Endothelial cell of umbilical vein (primary cell): Measurements from ENCODE around the gene BBX. TPM values are rescaled to one million over a fixed set of nuclear protein-coding genes. Genes with fewer than 3 reads are reported as not detected.

Experiments used
- BruUV-seq: library from RNA; stranded (reverse); fragments of 400-500 nt; replicated peaks from 2 replicates; lab custom pipeline; 2021; lab: Mats Ljungman, UMichigan
- CTCF ChIA-PET: fragments of 300-600, 350-600 bp; sonication (Branson Sonifier 250); formaldehyde crosslinking; loops from one replicate; lab custom pipeline; 2021; ENCODE audit warnings: antibody characterized with exemption, inconsistent platforms; lab: Charles Lee
- POLR2A ChIA-PET: fragments of 300-600, 350-600 bp; sonication (Branson Sonifier 250); formaldehyde crosslinking; loops from one replicate; lab custom pipeline; 2021; ENCODE audit warnings: antibody characterized with exemption, inconsistent platforms; lab: Charles Lee
- DNase-seq: peaks from one replicate; pipeline ENCODE4 v3.0.0-alpha.2; 2011; ENCODE audit warnings: low read depth, low spot score
- FAIRE-seq: peaks from 2 replicates; lab custom pipeline; 2011; peaks lifted over from hg19 to GRCh38; lab: Jason Lieb, UNC
- H2AFZ ChIP-seq: 2 replicates; pipeline ENCODE4 v1.6.0; 2012; ENCODE audit warnings: low read depth, low read length, control low read depth, inconsistent platforms
- H3K27ac ChIP-seq: 2 replicates; pipeline ENCODE4 v1.5.1; 2011; ENCODE audit warnings: low read depth, mild to moderate bottlenecking, control low read depth, low read length, moderate library complexity; ENCODE audit not compliant: insufficient read depth
- H3K27me3 ChIP-seq, 2 experiments: 2 replicates each; pipeline versions ENCODE4 v1.6.0 to v1.6.1; 2011; ENCODE audit warnings: low read length in 2 of 2, mixed read lengths in 1 of 2; ENCODE audit not compliant: control insufficient read depth in 2 of 2, insufficient read depth in 2 of 2
- H3K36me3 ChIP-seq, 2 experiments: 2 replicates in 1 of 2; 3 replicates in 1 of 2; pipeline ENCODE4 v1.5.1; 2011; ENCODE audit warnings: low read length in 2 of 2, mild to moderate bottlenecking in 1 of 2, moderate library complexity in 1 of 2; ENCODE audit not compliant: control insufficient read depth in 2 of 2, insufficient read depth in 2 of 2; ENCODE audit errors: extremely low read depth in 1 of 2
- H3K4me1 ChIP-seq: 3 replicates; pipeline ENCODE4 v1.5.1; 2011; ENCODE audit warnings: mild to moderate bottlenecking, low read length; ENCODE audit not compliant: control insufficient read depth, insufficient read depth; ENCODE audit errors: extremely low read depth
- H3K4me2 ChIP-seq: 2 replicates; pipeline ENCODE4 v1.6.1; 2011; ENCODE audit warnings: low read length, control low read depth, mixed read lengths; ENCODE audit not compliant: insufficient read depth
- H3K4me3 ChIP-seq, 3 experiments: fragments of 200-600 bp in 1 of 3; sonication (generic), shearing (Covaris generic) in 1 of 3; replicated peaks in 1 of 3; 2 replicates each; pipeline ENCODE4 v1.5.1; 2011 to 2016; ENCODE audit warnings: control low read depth in 3 of 3, low read length in 3 of 3, mild to moderate bottlenecking in 2 of 3, inconsistent platforms in 1 of 3, low read depth in 1 of 3, moderate library complexity in 1 of 3; ENCODE audit not compliant: insufficient read depth in 1 of 3
- H3K79me2 ChIP-seq: 2 replicates; pipeline ENCODE4 v1.6.0; 2012; ENCODE audit warnings: low read length, inconsistent platforms; ENCODE audit not compliant: control insufficient read depth, insufficient read depth
- H3K9ac ChIP-seq: replicated peaks from 2 replicates; pipeline ENCODE3; 2011; ENCODE audit warnings: low read length, control low read depth; ENCODE audit not compliant: insufficient read depth; ENCODE audit errors: extremely low read depth
- H3K9me1 ChIP-seq: replicated peaks from 3 replicates; pipeline ENCODE4 v1.6.0; 2011; ENCODE audit warnings: mild to moderate bottlenecking, low read length; ENCODE audit not compliant: control insufficient read depth, insufficient read depth; ENCODE audit errors: extremely low read depth
- H3K9me3 ChIP-seq: replicated peaks from 2 replicates; pipeline ENCODE4 v1.5.1; 2012; ENCODE audit warnings: low read length, inconsistent platforms; ENCODE audit not compliant: control insufficient read depth, insufficient read depth
- H4K20me1 ChIP-seq: replicated peaks from 2 replicates; pipeline ENCODE3; 2011; ENCODE audit warnings: mild to moderate bottlenecking, low read length; ENCODE audit not compliant: control insufficient read depth, insufficient read depth; ENCODE audit errors: extremely low read depth
- CTCF ChIP-seq, 2 donors: IDR thresholded peaks; 1 replicate in 1 of 2; 2 replicates in 1 of 2; pipeline ENCODE4 v1.5.1; 2011; ENCODE audit warnings: low read length in 2 of 2, mild to moderate bottlenecking in 2 of 2, moderate library complexity in 2 of 2, control low read depth in 1 of 2, inconsistent platforms in 1 of 2, low read depth in 1 of 2; ENCODE audit not compliant: insufficient read depth in 1 of 2; ENCODE audit errors: extremely low read depth in 1 of 2
- EZH2 ChIP-seq: IDR thresholded peaks from 2 replicates; pipeline ENCODE4 v1.6.1; 2012; ENCODE audit warnings: borderline replicate concordance, low read depth, mild to moderate bottlenecking, moderate library complexity, low read length, inconsistent platforms; ENCODE audit not compliant: severe bottlenecking
- FOS ChIP-seq: IDR thresholded peaks from 2 replicates; pipeline ENCODE4 v1.6.1; 2011; ENCODE audit warnings: mild to moderate bottlenecking, low read length, moderate library complexity, borderline replicate concordance; ENCODE audit not compliant: insufficient read depth
- GATA2 ChIP-seq: IDR thresholded peaks from 2 replicates; pipeline ENCODE4 v1.7.0; 2011; ENCODE audit warnings: low read depth, mild to moderate bottlenecking, moderate library complexity, mixed read lengths, low read length; ENCODE audit not compliant: insufficient read length, insufficient read depth
- JUN ChIP-seq: IDR thresholded peaks from 2 replicates; pipeline ENCODE4 v1.6.1; 2011; ENCODE audit warnings: borderline replicate concordance, low read depth; ENCODE audit not compliant: insufficient read length, insufficient read depth
- MAX ChIP-seq: IDR thresholded peaks from 2 replicates; pipeline ENCODE4 v1.6.1; 2011; ENCODE audit not compliant: insufficient read depth, insufficient read length
- MYC ChIP-seq: IDR thresholded peaks from one replicate; pipeline ENCODE4 v1.6.1; 2011; ENCODE audit warnings: mild to moderate bottlenecking, low read depth, low read length
- POLR2A ChIP-seq: IDR thresholded peaks from 2 replicates; pipeline ENCODE4 v1.6.1; 2012; ENCODE audit warnings: low read depth, mild to moderate bottlenecking, control low read depth, low read length
- POLR2AphosphoS5 ChIP-seq: IDR thresholded peaks from 2 replicates; pipeline ENCODE4 v1.6.1; 2012; ENCODE audit warnings: low read depth, mild to moderate bottlenecking, control low read depth, low read length, moderate library complexity; ENCODE audit not compliant: insufficient read depth
- dilution Hi-C: fragments of 300-500 bp; cut with MboI; formaldehyde crosslinking; loops from one replicate; pipeline ENCODE4 v1.15.0; 2019; ENCODE audit warnings: low sequenced_read_pairs; ENCODE audit not compliant: extremely low pct_ligation_motif_present
- intact Hi-C: fragments of 100-400 bp; cut with micrococcal nuclease; formaldehyde crosslinking; loops from one replicate; pipeline ENCODE4 v1.10.0; 2022
- polyA plus RNA-seq, 4 experiments: library from polyadenylated mRNA; depleted of rRNA in 3 of 4; stranded (reverse) in 3 of 4; unstranded in 1 of 4; fragments of >200 nt; gene quantifications; 2 replicates each; pipeline versions ENCODE4 v1.2.1 to v1.2.3, GENCODE V29; 2011 to 2012; ENCODE audit warnings: missing spikeins in 1 of 4
- total RNA-seq: library from RNA; stranded (reverse); gene quantifications from 2 replicates; pipeline ENCODE4 v1.2.3, GENCODE V29; 2021

BBX gene
- total and polyA plus RNA-seq, 2 donors (not counting 3 experiments of a cell fraction or from before 2014, with no cell fraction given) = 21.4 to 43.4 TPM

GRCh38 chr3:107704477-107704876 lies 181.7 kb downstream of the BBX start:
- H3K9me3 ChIP-seq = no peaks in the 10 kb centered on the region
- no peak overlapping the region for H3K9ac ChIP-seq
- DNase-seq = no peak
- CTCF ChIA-PET = interaction anchor here (2.9 kb wide), 1 partner anchor 36 kb away, joined by 15 read pairs; no protein-coding TSS in a partner anchor
- no peak for FAIRE-seq
- H3K79me2 ChIP-seq = no peaks in the 10 kb centered on the region
- H3K27me3 ChIP-seq = no peaks in the 10 kb centered on the region
- no peaks in the 10 kb centered on the region for H4K20me1 ChIP-seq
- intact Hi-C loops (no loop called here), dilution Hi-C loops (no loop called here)
- no peak for TF ChIP-seq GATA2
- no peak for TF ChIP-seq POLR2AphosphoS5
- peak; percentile 20 for TF ChIP-seq FOS
- no peak for TF ChIP-seq MAX
- no peak for TF ChIP-seq EZH2
- TF ChIP-seq POLR2A = no peak
- H3K4me1 ChIP-seq = no peaks in the 10 kb centered on the region
- POLR2A ChIA-PET = no interaction called here
- H3K9me1 ChIP-seq = no peaks in the 10 kb centered on the region
- no peaks in the 10 kb centered on the region for H3K36me3 ChIP-seq
- no peak overlapping the region for H3K4me2 ChIP-seq
- BruUV-seq = no TSS peak
- H3K27ac ChIP-seq = no peak overlapping the region
- H2AFZ ChIP-seq = no peak overlapping the region
- no peak overlapping the region for H3K4me3 ChIP-seq

GRCh38 chr3:107705046-107705445 lies 182.3 kb downstream of the BBX start:
- dilution Hi-C loops = no loop called here
- CTCF ChIA-PET = interaction anchor here (2.9 kb wide), 1 partner anchor 35 kb away, joined by 15 read pairs; no protein-coding TSS in a partner anchor
- no peak for FAIRE-seq
- H2AFZ ChIP-seq = no peak overlapping the region
- no peaks in the 10 kb centered on the region for H3K9me1 ChIP-seq
- H3K9ac ChIP-seq = no peak overlapping the region
- no peaks in the 10 kb centered on the region for H3K79me2 ChIP-seq
- H3K4me3 ChIP-seq = no peak overlapping the region
- H3K27me3 ChIP-seq = no peaks in the 10 kb centered on the region
- BruUV-seq = no TSS peak
- POLR2A ChIA-PET = no interaction called here
- TF ChIP-seq GATA2 = no peak
- no peak for TF ChIP-seq MYC
- TF ChIP-seq JUN = no peak
- no peak for TF ChIP-seq POLR2A
- no peak for TF ChIP-seq CTCF (IDR thresholded peaks at IDR 0.05; ENCODE audit: extremely low read depth in 1 of 2, insufficient read depth in 1 of 2, low read depth in 1 of 2, low read length in 2 of 2)
- no peak for TF ChIP-seq POLR2AphosphoS5
- no peak for TF ChIP-seq EZH2
- TF ChIP-seq FOS = no peak
- no peak for TF ChIP-seq MAX
- H3K4me1 ChIP-seq = no peaks in the 10 kb centered on the region
- DNase-seq = no peak
- no peak overlapping the region for H3K4me2 ChIP-seq
- no peaks in the 10 kb centered on the region for H3K36me3 ChIP-seq
- intact Hi-C loops = no loop called here
- no peaks in the 10 kb centered on the region for H3K9me3 ChIP-seq
- no peak overlapping the region for H3K27ac ChIP-seq
- H4K20me1 ChIP-seq = no peaks in the 10 kb centered on the region
